GM19438 (cell line): ENCODE results near the gene CMTM8.

Experiments
- ATAC-seq: cut with Tn5 transposase; IDR thresholded peaks from one replicate; pipeline ENCODE4 v1.9.1; 2021; ENCODE audit warnings: low read depth; ENCODE audit not compliant: unreplicated experiment

CMTM8 gene

DNA sequence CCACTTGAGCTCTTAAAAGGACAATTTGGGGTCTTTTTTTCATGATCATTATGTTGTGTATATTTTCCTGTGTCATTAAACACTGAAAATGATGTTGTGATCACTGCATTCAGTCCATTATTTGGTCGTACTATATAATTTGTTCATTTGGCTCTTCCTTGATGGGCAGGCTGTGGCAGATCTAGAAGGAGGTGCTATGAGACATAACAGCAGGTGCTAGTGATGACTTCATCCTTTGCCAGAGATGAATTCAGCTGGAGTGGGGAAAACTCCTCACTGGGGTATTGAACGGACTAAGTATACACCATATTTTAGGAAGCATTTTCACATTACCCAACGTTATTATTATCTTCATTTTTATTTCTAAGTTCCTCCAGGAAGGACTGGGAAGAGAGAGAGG lies 165.2 kb downstream of the CMTM8 start:
- ATAC-seq: no peak

- ATAC-seq: no peak
These were observed 166.2 kb downstream of the CMTM8 start for GRCh38 chr3:32404714-32405113.

DNA sequence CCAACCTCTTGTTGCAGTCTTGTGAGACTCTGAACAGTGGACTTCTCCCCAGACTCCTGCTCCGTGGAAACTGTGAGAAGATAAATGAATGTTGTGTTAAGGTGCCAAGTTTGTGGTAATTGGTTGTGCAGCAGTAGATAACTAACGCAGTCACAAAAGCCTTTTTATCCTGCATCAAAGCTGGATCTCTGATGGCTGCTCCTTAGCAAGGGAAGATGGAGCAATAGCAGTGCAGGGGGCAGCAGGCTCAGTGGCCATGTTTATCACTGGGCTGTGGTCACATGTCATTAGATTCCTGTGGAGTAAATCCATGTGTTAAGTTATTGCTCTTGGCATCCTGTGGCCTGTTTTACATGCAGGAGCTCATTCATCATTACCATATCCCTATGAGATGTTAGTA lies 166.7 kb downstream of the CMTM8 start:
- no peak for ATAC-seq

GRCh38 chr3:32405711-32406323 lies 167.3 kb downstream of the CMTM8 start:
- no peak for ATAC-seq

GRCh38 chr3:32406486-32407408 lies 168.3 kb downstream of the CMTM8 start:
- no peak for ATAC-seq

GRCh38 chr3:32410367-32411246 lies 172.1 kb downstream of the CMTM8 start:
- no peak for ATAC-seq

GRCh38 chr3:32411442-32411841 lies 173.0 kb downstream of the CMTM8 start:
- ATAC-seq: no peak

- no peak for ATAC-seq
These were observed 174.4 kb downstream of the CMTM8 start for GRCh38 chr3:32412887-32413286.

GRCh38 chr3:32413845-32414521 lies 175.5 kb downstream of the CMTM8 start:
- no peak for ATAC-seq

- ATAC-seq: no peak
These were observed 176.2 kb downstream of the CMTM8 start for GRCh38 chr3:32414522-32415202.

DNA sequence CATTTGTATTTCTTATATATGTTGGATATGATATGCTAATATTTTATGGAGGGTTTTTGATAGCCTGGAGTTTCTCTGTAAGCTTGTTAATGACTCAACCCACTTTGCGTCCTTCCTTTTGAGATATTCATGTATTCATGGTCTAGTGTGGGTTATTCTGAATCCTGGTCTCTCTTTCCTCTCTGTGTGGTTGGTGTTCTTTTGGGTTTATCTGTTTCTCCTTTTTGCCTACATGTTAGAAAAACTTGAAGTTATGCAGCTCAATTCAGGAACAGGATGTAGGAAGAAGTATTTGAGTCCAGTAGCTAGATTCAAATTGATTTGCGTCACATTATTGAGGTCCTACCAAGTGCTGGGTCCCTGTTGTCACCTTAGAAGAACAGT lies 181.3 kb downstream of the CMTM8 start:
- no peak for ATAC-seq
